Activated naive CD4-positive, alpha-beta T cell treated with anti-CD3 and anti-CD28 coated beads for 36 hours (primary cell): ENCODE measurements around the gene KLK14. TPM values are rescaled to one million over a fixed set of nuclear protein-coding genes. Genes with fewer than 3 reads are reported as not detected.

ENCODE experiments used
- CTCF ChIA-PET: fragments of 350-600 bp; sonication (Branson Sonifier 250); formaldehyde crosslinking; loops from one replicate; lab custom pipeline; 2021; ENCODE audit warnings: antibody characterized with exemption; lab: Charles Lee
- DNase-seq: peaks from one replicate; pipeline ENCODE4 v3.0.0-alpha.2; 2020
- H3K27ac Mint-ChIP-seq: one replicate; pipeline ENCODE4 v1.8.0; 2021; ENCODE audit warnings: mild to moderate bottlenecking, mixed read lengths
- H3K27me3 Mint-ChIP-seq: one replicate; pipeline ENCODE4 v1.8.0; 2021; ENCODE audit warnings: low read depth, mixed read lengths
- H3K36me3 Mint-ChIP-seq: one replicate; pipeline ENCODE4 v1.8.0; 2021; ENCODE audit warnings: low read depth, mixed read lengths
- H3K4me1 Mint-ChIP-seq: one replicate; pipeline ENCODE4 v1.8.0; 2021; ENCODE audit warnings: low read depth, mixed read lengths
- H3K4me3 Mint-ChIP-seq: one replicate; pipeline ENCODE4 v1.8.0; 2021; ENCODE audit warnings: mild to moderate bottlenecking, moderate library complexity, mixed read lengths
- H3K9me3 Mint-ChIP-seq: one replicate; pipeline ENCODE4 v1.8.0; 2021; ENCODE audit warnings: mixed read lengths
- intact Hi-C: fragments of 100-400 bp; cut with micrococcal nuclease; formaldehyde crosslinking; loops from one replicate; pipeline ENCODE4 v1.15.1; 2023
- total RNA-seq, 2 experiments: library from RNA; stranded (reverse); gene quantifications; one replicate each; pipeline ENCODE4 v1.2.3, GENCODE V29; 2021

KLK14 gene
- total RNA-seq, 2 experiments from 2014 or later: 0.69 to 0.79 TPM

DNA sequence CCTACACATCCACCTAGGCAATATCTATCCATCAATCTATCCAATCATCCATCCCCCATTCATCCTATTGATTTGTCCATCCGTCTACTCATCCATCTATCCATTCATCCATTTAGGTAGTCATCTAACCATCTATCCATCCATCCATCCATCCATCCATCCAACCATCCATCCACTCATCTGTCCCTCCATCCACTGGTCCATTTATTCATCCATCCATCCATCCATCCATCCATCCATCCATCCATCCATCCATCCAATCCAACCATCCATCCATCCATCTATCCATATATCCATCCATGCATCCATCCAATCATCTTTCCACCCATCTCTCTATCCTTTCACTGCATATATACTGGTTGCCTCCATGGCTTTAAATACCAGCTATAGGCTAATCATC, 21.7 kb downstream of the KLK14 start:
- peaks cover 3% of the 10 kb centered on the region for H3K4me1 Mint-ChIP-seq
- H3K27me3 Mint-ChIP-seq: peaks cover 22% of the 10 kb centered on the region
- CTCF ChIA-PET: interaction anchor here (0.5 kb wide), 1 partner anchor 1345 kb away, joined by 3 read pairs; no protein-coding TSS in a partner anchor
- H3K9me3 Mint-ChIP-seq: no peaks in the 10 kb centered on the region
- DNase-seq: no peak
- intact Hi-C loops: no loop called here
- no peaks in the 10 kb centered on the region for H3K36me3 Mint-ChIP-seq
- H3K4me3 Mint-ChIP-seq: no peak overlapping the region
- no peak overlapping the region for H3K27ac Mint-ChIP-seq

DNA sequence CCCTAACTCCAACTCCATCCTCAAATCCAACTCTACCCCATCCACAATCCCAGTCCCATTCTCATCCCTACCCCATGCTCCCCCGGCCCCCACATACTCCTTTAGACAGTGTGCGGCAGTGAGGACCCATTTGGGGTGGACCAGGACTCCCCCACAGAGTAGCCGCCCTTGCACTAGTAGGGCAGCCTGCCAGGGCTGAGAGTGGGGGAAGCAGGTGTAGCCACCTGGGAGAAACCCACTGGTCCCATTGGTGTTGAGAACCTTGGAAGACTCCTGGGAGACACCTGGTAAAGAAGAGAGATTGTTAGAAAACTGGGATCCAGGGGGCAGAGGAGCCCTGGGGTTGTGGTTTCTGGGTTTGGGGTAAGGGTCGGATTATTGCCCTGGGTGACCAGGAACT, 22.4 kb downstream of the KLK14 start:
- Mint-ChIP-seq H3K4me1 (no peaks in the 10 kb centered on the region), H3K36me3 (no peaks in the 10 kb centered on the region), H3K9me3 (no peaks in the 10 kb centered on the region), H3K27ac (no peak overlapping the region), H3K27me3 (peaks cover 23% of the 10 kb centered on the region), H3K4me3 (no peak overlapping the region)
- CTCF ChIA-PET: no interaction called here
- DNase-seq: no peak
- intact Hi-C loops: no loop called here

DNA sequence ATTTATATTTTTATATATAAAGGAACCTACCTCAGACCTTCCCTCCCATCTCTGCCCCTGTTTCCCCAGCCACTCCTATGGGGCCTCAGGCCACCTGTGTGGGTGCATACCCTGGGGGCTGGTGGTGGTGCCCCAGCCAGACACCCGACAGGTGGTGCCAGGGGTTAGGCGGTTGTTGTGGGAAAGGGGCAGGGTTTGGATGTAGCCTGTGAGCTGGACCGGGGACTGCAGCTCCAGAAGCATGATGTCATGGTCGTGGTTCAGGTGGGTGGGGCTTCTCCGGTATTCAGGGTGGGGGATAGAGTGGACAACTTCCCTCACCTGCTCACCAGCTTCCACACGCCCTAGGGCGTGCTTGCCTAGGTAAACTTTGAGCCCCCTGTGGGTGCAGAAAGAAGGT, 23.0 kb downstream of the KLK14 start:
- CTCF ChIA-PET: interaction anchor here (0.8 kb wide), 1 partner anchor 37 kb away, joined by 3 read pairs; no protein-coding TSS in a partner anchor

DNA sequence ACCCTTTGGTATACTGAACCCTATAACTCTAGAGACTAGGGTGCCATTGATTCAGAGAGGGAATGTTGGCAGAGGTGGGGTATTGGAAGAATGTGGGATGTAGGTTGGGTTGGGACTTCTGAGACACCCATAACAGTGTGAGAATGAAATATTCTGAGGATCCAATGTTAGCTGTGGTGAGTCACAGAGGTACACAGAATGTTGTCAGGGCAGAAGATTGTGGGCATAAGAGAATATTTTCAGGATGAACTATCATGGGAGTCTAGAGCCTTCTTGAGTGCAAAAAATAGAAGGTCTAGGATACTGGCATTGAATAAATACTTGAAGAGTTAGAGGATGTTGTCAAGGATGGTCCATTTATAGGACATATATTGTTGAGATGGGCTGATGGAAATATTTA, 26.8 kb downstream of the KLK14 start:
- no peak overlapping the region for H3K27ac Mint-ChIP-seq

More for the DNA sequence above, 23.0 kb downstream of the KLK14 start:
- H3K9me3 Mint-ChIP-seq: no peaks in the 10 kb centered on the region
- H3K27ac Mint-ChIP-seq: no peak overlapping the region
- intact Hi-C loops: no loop called here
- no peak for DNase-seq
- H3K4me3 Mint-ChIP-seq: no peak overlapping the region
- H3K4me1 Mint-ChIP-seq: no peaks in the 10 kb centered on the region
- H3K36me3 Mint-ChIP-seq: no peaks in the 10 kb centered on the region
- peaks cover 26% of the 10 kb centered on the region for H3K27me3 Mint-ChIP-seq

DNA sequence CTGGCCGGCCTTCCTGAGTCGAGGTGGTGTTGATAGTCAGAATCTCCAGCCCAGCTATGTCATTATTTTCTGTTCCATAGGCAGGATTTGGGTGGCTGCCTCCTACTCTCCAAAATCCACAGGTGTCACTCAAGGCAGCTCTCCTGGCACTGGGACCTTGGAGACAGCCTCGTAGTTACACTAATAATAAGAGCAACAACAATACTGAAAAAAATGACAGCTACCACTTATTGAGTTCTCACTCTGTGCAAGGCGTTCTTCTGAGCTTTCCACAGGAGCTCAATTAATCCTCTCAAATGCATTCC, 35.7 kb downstream of the KLK14 start:
- Mint-ChIP-seq H3K27ac (no peak overlapping the region), H3K9me3 (no peaks in the 10 kb centered on the region), H3K27me3 (peaks cover 10% of the 10 kb centered on the region), H3K36me3 (no peaks in the 10 kb centered on the region), H3K4me3 (no peak overlapping the region), H3K4me1 (no peaks in the 10 kb centered on the region)
- DNase-seq: no peak
- CTCF ChIA-PET: interaction anchor here (1.1 kb wide), 1 partner anchor 50 kb away, joined by 5 read pairs; no protein-coding TSS in a partner anchor
- intact Hi-C loops: no loop called here

More for the DNA sequence above, 26.8 kb downstream of the KLK14 start:
- no peak overlapping the region for H3K4me3 Mint-ChIP-seq
- H3K36me3 Mint-ChIP-seq: no peaks in the 10 kb centered on the region
- DNase-seq: no peak
- no peaks in the 10 kb centered on the region for H3K4me1 Mint-ChIP-seq
- CTCF ChIA-PET: no interaction called here
- intact Hi-C loops: no loop called here
- no peaks in the 10 kb centered on the region for H3K9me3 Mint-ChIP-seq
- H3K27me3 Mint-ChIP-seq: peaks cover 22% of the 10 kb centered on the region

DNA sequence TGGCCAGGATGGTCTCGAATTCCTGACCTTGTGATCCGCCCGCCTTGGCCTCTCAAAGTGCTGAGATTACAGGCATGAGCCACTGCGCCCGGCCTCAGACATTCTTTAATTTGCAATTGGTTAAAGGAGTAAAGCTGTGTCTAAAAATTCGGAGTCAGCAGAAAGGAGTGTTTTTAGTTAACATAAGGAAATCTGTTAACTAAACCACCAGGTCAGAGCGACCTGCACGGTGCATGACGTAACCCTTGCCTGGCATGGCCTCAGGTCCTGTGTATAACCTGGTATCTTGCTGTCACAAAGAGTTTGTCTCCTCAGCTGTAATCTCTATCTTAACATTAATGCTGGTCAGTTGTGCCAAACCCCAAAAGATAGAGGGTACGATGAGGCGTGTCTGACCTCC, 38.4 kb downstream of the KLK14 start:
- no peaks in the 10 kb centered on the region for H3K4me1 Mint-ChIP-seq
- peaks cover 6% of the 10 kb centered on the region for H3K27me3 Mint-ChIP-seq
- H3K4me3 Mint-ChIP-seq: no peak overlapping the region
- CTCF ChIA-PET: interaction anchor here (0.6 to 1.2 kb wide), 2 partner anchors 23 to 282 kb away, joined by 3 read pairs; no protein-coding TSS in a partner anchor
- intact Hi-C loops: no loop called here
- no peak overlapping the region for H3K27ac Mint-ChIP-seq
- DNase-seq: no peak
- H3K36me3 Mint-ChIP-seq: no peaks in the 10 kb centered on the region
- H3K9me3 Mint-ChIP-seq: no peaks in the 10 kb centered on the region

DNA sequence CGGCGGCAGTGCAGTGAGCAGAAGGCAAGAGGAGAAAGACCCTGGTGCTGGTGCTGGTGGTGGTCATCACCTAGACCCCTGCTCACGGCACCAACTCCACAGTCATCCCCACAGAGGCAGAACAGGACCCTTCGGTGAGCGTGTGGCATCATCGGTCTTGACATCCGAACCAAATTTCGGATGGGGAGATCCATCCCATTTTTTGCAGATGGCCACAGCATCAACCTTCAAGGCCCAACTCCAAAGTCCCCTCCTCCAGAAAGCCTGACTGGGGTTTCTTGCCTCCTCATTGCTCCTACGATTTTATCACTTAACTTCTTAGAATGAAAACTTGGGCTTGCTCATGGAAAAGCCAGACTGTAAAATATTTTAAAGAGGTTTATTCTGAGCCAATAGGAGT, 39.2 kb downstream of the KLK14 start:
- peaks cover 3% of the 10 kb centered on the region for H3K27me3 Mint-ChIP-seq
- no peaks in the 10 kb centered on the region for H3K4me1 Mint-ChIP-seq
- H3K36me3 Mint-ChIP-seq: no peaks in the 10 kb centered on the region
- H3K27ac Mint-ChIP-seq: no peak overlapping the region
- no peak for DNase-seq
- H3K4me3 Mint-ChIP-seq: no peak overlapping the region
- intact Hi-C loops: no loop called here
- CTCF ChIA-PET: no interaction called here
- no peaks in the 10 kb centered on the region for H3K9me3 Mint-ChIP-seq

DNA sequence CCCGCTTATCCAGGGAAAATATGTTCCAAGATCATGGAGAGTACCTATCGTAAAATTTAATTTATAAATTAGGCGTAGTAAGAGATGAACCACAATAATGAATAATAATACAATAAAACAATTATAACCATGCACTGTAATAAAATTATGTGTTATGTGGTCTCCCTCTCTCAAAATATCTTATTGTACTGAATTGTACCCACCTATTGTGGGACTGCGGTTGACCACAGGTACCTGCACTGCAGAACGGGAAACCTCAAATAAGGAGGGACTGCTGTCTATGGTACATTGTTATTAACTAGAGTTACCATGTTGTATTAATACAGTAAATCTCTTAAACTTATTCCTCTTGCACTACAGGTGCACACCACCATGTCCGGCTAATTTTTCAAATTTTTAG, 42.5 kb downstream of the KLK14 start:
- Mint-ChIP-seq H3K27ac (no peak overlapping the region), H3K9me3 (no peaks in the 10 kb centered on the region), H3K4me3 (no peak overlapping the region), H3K27me3 (peaks cover 4% of the 10 kb centered on the region), H3K4me1 (no peaks in the 10 kb centered on the region), H3K36me3 (no peaks in the 10 kb centered on the region)
- CTCF ChIA-PET: no interaction called here
- no peak for DNase-seq
- intact Hi-C loops: no loop called here

DNA sequence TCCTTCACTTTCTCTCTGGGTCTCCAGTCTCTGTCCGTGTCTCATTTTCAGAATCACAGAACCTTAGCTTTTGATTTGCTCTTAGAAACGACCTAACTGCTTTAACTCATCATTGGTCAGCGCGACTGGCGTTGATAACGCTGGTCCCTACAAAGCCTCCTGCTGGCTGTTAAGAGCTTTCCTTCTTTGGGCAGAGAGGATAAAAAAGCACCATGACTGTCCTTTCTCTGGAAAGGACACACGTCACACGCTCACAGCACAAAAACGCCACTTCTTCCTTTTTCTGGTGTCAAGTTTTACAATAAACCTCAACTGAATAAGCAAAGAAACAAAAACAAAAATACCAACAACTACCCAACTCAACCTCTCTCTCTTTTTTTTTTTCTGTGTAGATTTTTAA, 46.2 kb downstream of the KLK14 start:
- no peak overlapping the region for H3K27ac Mint-ChIP-seq
- no peaks in the 10 kb centered on the region for H3K9me3 Mint-ChIP-seq
- no peak for DNase-seq
- intact Hi-C loops: no loop called here
- CTCF ChIA-PET: no interaction called here
- no peaks in the 10 kb centered on the region for H3K4me1 Mint-ChIP-seq
- no peak overlapping the region for H3K4me3 Mint-ChIP-seq
- no peaks in the 10 kb centered on the region for H3K36me3 Mint-ChIP-seq
- peaks cover 14% of the 10 kb centered on the region for H3K27me3 Mint-ChIP-seq

DNA sequence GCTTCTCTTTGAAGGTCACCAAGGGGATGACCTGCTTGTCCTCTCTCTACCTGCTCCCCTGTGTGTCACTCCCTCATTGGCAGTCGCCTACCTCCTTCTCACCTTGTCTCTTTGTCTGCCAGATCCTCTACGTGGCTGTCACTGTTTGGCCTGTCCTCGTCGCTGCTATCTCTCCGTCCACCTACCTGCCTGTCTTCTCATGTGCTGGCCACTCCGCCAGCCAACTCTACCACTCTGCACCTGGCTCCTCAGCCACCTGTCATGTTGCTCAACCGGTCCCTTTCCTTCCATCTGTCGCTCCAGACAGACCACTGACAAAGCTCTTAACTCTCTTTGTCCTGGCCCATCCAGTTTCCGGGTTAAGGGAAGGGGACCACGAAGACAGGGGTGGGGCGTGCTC, 48.0 kb downstream of the KLK14 start, which contains the start of gene KLK12:
Gene KLK12 (minus strand): TSS at position 299 of the 400 bp plus-strand sequence. CDS start 381 bp downstream, outside the sequence.
- no peak within 1 kb of the TSS for H3K27ac Mint-ChIP-seq
- H3K36me3 Mint-ChIP-seq: no peaks in the 10 kb centered on the region
- no peak within 1 kb of the TSS for H3K4me3 Mint-ChIP-seq
- no peaks in the 10 kb centered on the region for H3K4me1 Mint-ChIP-seq
- no peak for DNase-seq
- CTCF ChIA-PET: no interaction called here
- intact Hi-C loops: no loop called here
- H3K27me3 Mint-ChIP-seq: peaks cover 17% of the 10 kb centered on the region
- H3K9me3 Mint-ChIP-seq: no peaks in the 10 kb centered on the region

DNA sequence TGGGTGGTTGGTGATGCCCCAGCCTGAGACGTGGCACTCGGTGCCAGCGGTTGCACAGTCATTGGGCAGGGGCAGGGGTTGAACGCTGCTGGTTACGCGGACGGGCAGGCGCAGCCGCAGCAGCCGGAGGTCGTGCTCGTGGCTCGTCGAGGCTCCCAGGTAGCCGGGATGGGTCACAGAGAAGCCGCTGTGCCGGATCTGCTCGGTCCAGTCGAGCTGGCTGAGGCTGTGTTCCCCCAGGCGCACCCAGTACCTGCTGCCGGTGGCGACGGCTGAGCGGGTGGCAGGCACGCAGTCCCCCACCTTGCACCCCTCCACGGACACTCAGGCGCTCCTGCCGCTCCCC, 50.8 kb downstream of the KLK14 start:
- Mint-ChIP-seq H3K4me3 (no peak overlapping the region), H3K4me1 (no peaks in the 10 kb centered on the region), H3K27ac (no peak overlapping the region), H3K27me3 (peaks cover 23% of the 10 kb centered on the region), H3K9me3 (no peaks in the 10 kb centered on the region), H3K36me3 (no peaks in the 10 kb centered on the region)
- intact Hi-C loops: no loop called here
- DNase-seq: no peak
- CTCF ChIA-PET: no interaction called here

DNA sequence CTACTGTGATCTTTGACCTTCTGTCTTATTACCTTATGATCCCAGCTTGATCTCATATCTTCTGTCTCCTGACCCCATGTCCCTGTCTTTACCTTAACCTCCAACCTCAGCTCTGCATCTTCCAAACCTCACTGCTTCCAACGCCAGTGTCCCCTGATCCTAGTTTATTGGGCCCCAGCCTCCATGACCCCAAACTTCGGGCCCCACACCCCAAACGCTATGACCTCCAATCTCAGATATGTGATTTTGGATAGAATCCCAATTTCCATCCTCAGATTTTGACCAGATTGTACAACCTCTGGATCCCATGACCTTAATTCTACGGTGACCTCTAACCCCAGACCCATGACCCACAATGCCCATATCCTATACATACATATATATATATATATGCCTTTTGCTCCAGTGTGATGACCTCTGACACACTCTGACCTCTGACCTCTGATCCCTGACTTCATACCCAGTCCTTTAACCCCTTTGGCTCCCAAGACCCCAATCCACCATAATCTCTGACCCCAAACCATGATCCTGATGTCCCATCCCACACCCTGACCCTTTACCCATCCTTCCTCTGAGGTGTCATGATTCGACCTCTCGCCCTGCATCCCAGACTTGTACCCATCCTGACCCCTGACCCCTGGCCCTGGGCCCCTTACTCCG, 51.3 kb downstream of the KLK14 start:
- CTCF ChIA-PET: no interaction called here
- Mint-ChIP-seq H3K36me3 (no peaks in the 10 kb centered on the region), H3K4me1 (no peaks in the 10 kb centered on the region), H3K27ac (no peak overlapping the region), H3K9me3 (no peaks in the 10 kb centered on the region), H3K27me3 (peaks cover 24% of the 10 kb centered on the region), H3K4me3 (no peak overlapping the region)
- intact Hi-C loops: no loop called here
- DNase-seq: no peak

DNA sequence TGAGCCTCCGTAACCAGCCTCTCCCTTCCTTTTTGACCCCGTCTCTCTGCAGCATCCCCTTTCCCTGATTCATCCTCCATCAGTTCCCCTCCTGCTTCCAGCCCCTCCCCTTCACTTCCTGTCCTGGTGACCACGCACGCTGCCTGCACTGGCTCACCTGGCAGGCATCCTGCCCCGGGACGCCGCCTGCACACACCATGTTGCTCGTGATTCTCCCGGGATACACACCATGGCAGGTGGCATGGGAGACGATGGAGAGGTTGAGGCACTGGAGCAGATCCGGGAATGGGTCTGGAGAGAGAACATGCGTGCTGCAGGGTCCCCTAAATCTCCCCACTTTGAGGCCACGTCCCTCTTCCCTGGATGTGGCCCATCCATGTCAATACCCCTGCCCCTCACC, 52.1 kb downstream of the KLK14 start:
- Mint-ChIP-seq H3K4me3 (no peak overlapping the region), H3K27me3 (peaks cover 24% of the 10 kb centered on the region), H3K27ac (no peak overlapping the region), H3K4me1 (no peaks in the 10 kb centered on the region), H3K9me3 (no peaks in the 10 kb centered on the region), H3K36me3 (no peaks in the 10 kb centered on the region)
- CTCF ChIA-PET: no interaction called here
- no peak for DNase-seq
- intact Hi-C loops: no loop called here
